ENCODE measurements around the gene MUC4.
"Not testable (repeated sequence)": the region's sequence is repeated elsewhere in the genome, so short reads cannot be mapped to it uniquely, and the experiment has no call there.

The MUC4 gene

GRCh38 chr3:195788711-195789581 lies 22.8 kb downstream of the MUC4 start:
- DNase-seq: no peak

- not testable (repeated sequence) for DNase-seq
These were observed 25.8 kb downstream of the MUC4 start for GRCh38 chr3:195785781-195786405.

GRCh38 chr3:195784031-195784430 lies 27.7 kb downstream of the MUC4 start:
- DNase-seq: not testable (repeated sequence)

- not testable (repeated sequence) for DNase-seq
These were observed 30.5 kb downstream of the MUC4 start for GRCh38 chr3:195781236-195781635.

GRCh38 chr3:195777975-195778374 lies 33.8 kb downstream of the MUC4 start:
- no peak for DNase-seq

- DNase-seq: peak in 11 of 56 donors; percentile 4 to 43 (median 16)
These were observed 36.8 kb downstream of the MUC4 start for GRCh38 chr3:195774917-195775316.

GRCh38 chr3:195773956-195774537 lies 37.7 kb downstream of the MUC4 start:
- DNase-seq: no peak

- DNase-seq: no peak
These were observed 40.0 kb downstream of the MUC4 start for GRCh38 chr3:195771646-195772300.

- not testable (repeated sequence) for DNase-seq
These were observed 40.7 kb downstream of the MUC4 start for GRCh38 chr3:195770841-195771645.

GRCh38 chr3:195770081-195770840 lies 41.5 kb downstream of the MUC4 start:
- no peak for DNase-seq

- no peak for DNase-seq
These were observed 42.2 kb downstream of the MUC4 start for GRCh38 chr3:195769551-195769950.

GRCh38 chr3:195768831-195769303 lies 42.9 kb downstream of the MUC4 start:
- DNase-seq: no peak

- no peak for DNase-seq
These were observed 43.3 kb downstream of the MUC4 start for GRCh38 chr3:195768414-195768813.

GRCh38 chr3:195767792-195768191 lies 43.9 kb downstream of the MUC4 start:
- DNase-seq: no peak

- no peak for DNase-seq
These were observed 45.1 kb downstream of the MUC4 start for GRCh38 chr3:195766671-195767070.

GRCh38 chr3:195764961-195765706 lies 46.6 kb downstream of the MUC4 start:
- no peak for DNase-seq

GRCh38 chr3:195763843-195764825 lies 47.6 kb downstream of the MUC4 start:
- DNase-seq: no peak
